Glutamatergic neuron (in vitro differentiated cells): ENCODE results near the gene PANK4. TPM values are rescaled to one million over a fixed set of nuclear protein-coding genes. Genes with fewer than 3 reads are reported as not detected.
"Not testable (repeated sequence)": the region's sequence is repeated elsewhere in the genome, so short reads cannot be mapped to it uniquely, and the experiment has no call there.

Experiments
- DNase-seq: peaks from one replicate; pipeline ENCODE4 v3.0.0; 2022
- H3K27ac Mint-ChIP-seq: one replicate; pipeline ENCODE4 v1.8.0; 2020; ENCODE audit warnings: mild to moderate bottlenecking, mixed read lengths, inconsistent platforms; ENCODE audit not compliant: unreplicated experiment
- H3K27me3 Mint-ChIP-seq: one replicate; pipeline ENCODE4 v1.8.0; 2020; ENCODE audit warnings: mild to moderate bottlenecking, moderate library complexity, mixed read lengths, inconsistent platforms; ENCODE audit not compliant: unreplicated experiment
- H3K36me3 Mint-ChIP-seq: one replicate; pipeline ENCODE4 v1.8.0; 2020; ENCODE audit warnings: mild to moderate bottlenecking, mixed read lengths, inconsistent platforms; ENCODE audit not compliant: unreplicated experiment
- H3K4me1 Mint-ChIP-seq: one replicate; pipeline ENCODE4 v1.8.0; 2020; ENCODE audit warnings: mild to moderate bottlenecking, low read depth, mixed read lengths, inconsistent platforms; ENCODE audit not compliant: unreplicated experiment
- H3K4me3 Mint-ChIP-seq: one replicate; pipeline ENCODE4 v1.8.0; 2020; ENCODE audit warnings: mild to moderate bottlenecking, mixed read lengths, inconsistent platforms; ENCODE audit not compliant: unreplicated experiment
- H3K9me3 Mint-ChIP-seq: one replicate; pipeline ENCODE4 v1.8.0; 2020; ENCODE audit warnings: mild to moderate bottlenecking, moderate library complexity, mixed read lengths, inconsistent platforms; ENCODE audit not compliant: unreplicated experiment
- CTCF ChIP-seq: fragments of 200-600 bp; sonication (generic); IDR thresholded peaks from one replicate; pipeline ENCODE4 v1.5.0; 2021; ENCODE audit not compliant: partially characterized antibody, unreplicated experiment
- total RNA-seq: library from RNA; stranded (reverse); fragmentation: NEBNext Ultra II Directional; extraction: Animal tissue kit (Norgen Biotek cat#: 25700); gene quantifications from one replicate; pipeline ENCODE4 v1.2.1, GENCODE V29; 2021; ENCODE audit not compliant: unreplicated experiment

PANK4 gene
- total RNA-seq, 1 donor from 2014 or later = 58.5 TPM

GRCh38 chr1:2552189-2552588, 25.8 kb upstream of the PANK4 start:
- no peak overlapping the region for H3K27ac Mint-ChIP-seq
- no peak overlapping the region for H3K4me3 Mint-ChIP-seq
- no peaks in the 10 kb centered on the region for H3K36me3 Mint-ChIP-seq
- H3K4me1 Mint-ChIP-seq = peaks cover 21% of the 10 kb centered on the region
- DNase-seq = no peak
- TF ChIP-seq CTCF = no peak
- H3K9me3 Mint-ChIP-seq = no peaks in the 10 kb centered on the region
- peaks cover 6% of the 10 kb centered on the region for H3K27me3 Mint-ChIP-seq

GRCh38 chr1:2551544-2551943, 25.1 kb upstream of the PANK4 start:
- not testable (repeated sequence) for H3K36me3 Mint-ChIP-seq, H3K27ac Mint-ChIP-seq, H3K27me3 Mint-ChIP-seq, H3K9me3 Mint-ChIP-seq, H3K4me3 Mint-ChIP-seq, DNase-seq
- peaks cover 21% of the 10 kb centered on the region for H3K4me1 Mint-ChIP-seq

GRCh38 chr1:2550309-2550861, 24.0 kb upstream of the PANK4 start:
- not testable (repeated sequence) for DNase-seq, H3K9me3 Mint-ChIP-seq, H3K27ac Mint-ChIP-seq, H3K27me3 Mint-ChIP-seq, H3K4me3 Mint-ChIP-seq, H3K36me3 Mint-ChIP-seq
- peaks cover 17% of the 10 kb centered on the region for H3K4me1 Mint-ChIP-seq

GRCh38 chr1:2549367-2550029, 23.1 kb upstream of the PANK4 start:
- peaks cover 17% of the 10 kb centered on the region for H3K4me1 Mint-ChIP-seq
- not testable (repeated sequence) for H3K4me3 Mint-ChIP-seq

GRCh38 chr1:2548068-2548589, 21.7 kb upstream of the PANK4 start:
- Mint-ChIP-seq H3K36me3 (no peaks in the 10 kb centered on the region), H3K27me3 (peaks cover 2% of the 10 kb centered on the region), H3K4me3 (no peak overlapping the region), H3K27ac (no peak overlapping the region), H3K9me3 (no peaks in the 10 kb centered on the region), H3K4me1 (peaks cover 11% of the 10 kb centered on the region)
- TF ChIP-seq CTCF = peak; percentile 91
- DNase-seq = peak; percentile 90

More at GRCh38 chr1:2549367-2550029, 23.1 kb upstream of the PANK4 start:
- not testable (repeated sequence) for H3K27me3 Mint-ChIP-seq, DNase-seq, H3K36me3 Mint-ChIP-seq, H3K27ac Mint-ChIP-seq, H3K9me3 Mint-ChIP-seq

DNA sequence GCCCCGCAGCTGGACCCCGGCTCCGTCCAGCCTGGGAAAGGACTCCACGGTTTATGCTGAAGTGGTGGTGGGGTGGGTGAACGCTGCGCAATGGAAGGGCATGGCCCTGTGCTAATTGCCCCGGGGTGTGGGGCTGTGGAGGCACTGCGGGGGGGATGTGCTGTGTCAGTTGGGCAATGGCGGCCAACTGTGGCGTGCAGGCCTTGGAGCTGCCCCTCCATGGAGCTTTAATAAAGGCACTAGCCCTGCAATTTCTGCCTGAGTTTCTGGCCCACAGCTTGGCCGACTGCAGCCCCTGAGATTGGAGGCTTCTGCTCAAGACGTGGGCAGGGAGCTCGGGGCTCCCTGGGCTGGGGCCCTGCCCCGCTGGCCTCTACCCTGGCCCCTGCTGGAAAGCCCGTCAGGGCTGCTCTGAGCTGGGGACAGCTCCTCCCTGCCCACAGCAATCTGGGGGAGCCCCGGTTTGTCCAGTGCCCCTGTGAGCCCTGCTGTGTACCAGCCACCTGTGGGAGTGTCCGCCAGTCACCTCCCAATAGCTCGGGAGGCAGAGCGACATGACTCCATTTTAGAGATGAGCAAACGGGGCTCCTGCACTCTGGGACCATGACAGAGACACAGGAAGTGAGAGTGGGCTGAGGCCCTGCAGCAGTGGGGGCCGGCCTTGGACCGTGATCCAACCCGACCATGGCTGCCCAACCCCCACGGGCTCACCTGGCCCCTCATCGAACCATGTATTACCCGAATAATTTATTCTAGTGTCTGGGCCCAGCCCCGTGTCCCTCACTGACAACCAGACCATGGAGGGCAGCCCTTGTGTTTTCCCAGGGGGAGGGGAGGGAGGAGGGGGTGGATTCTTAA, 21.0 kb upstream of the PANK4 start:
- DNase-seq = no peak
- Mint-ChIP-seq H3K4me1 (peaks cover 11% of the 10 kb centered on the region), H3K27me3 (peaks cover 2% of the 10 kb centered on the region), H3K4me3 (peak overlapping the region; percentile 77), H3K27ac (peak overlapping the region; percentile 66), H3K9me3 (no peaks in the 10 kb centered on the region), H3K36me3 (no peaks in the 10 kb centered on the region)
- no peak for TF ChIP-seq CTCF
